HG03432 (cell line): Measurements from ENCODE around the gene CFAP99.

ENCODE experiments used
- ATAC-seq: cut with Tn5 transposase; IDR thresholded peaks from one replicate; pipeline ENCODE4 v1.9.1; 2021; ENCODE audit warnings: mild to moderate bottlenecking, moderate library complexity; ENCODE audit not compliant: unreplicated experiment

The CFAP99 gene

DNA sequence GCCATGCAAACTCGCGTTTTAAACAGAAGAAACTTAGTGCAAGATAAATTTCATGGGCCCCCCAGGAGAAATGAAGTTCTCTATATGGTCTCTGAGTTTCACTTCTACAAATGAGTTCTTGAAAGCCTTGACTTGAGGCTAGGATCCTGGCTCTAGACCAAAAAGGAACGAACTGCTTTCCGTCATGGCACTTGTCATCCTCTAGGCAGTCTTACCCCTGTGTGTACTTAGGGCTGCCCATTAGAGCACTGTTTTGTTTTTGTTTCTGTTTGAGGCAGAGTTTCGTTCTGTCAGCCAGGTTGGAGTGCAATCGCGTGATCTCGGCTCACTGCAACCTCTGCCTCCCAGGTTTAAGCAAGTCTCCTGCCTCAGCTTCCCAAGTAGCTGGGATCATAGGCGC is 79.2 kb downstream of the CFAP99 start:
- peak; percentile 93 for ATAC-seq

GRCh38 chr4:2500547-2500946 is 81.8 kb downstream of the CFAP99 start:
- no peak for ATAC-seq

- ATAC-seq, result no peak
Observed at GRCh38 chr4:2501034-2501594, 82.4 kb downstream of the CFAP99 start.

GRCh38 chr4:2503809-2504208 is 85.1 kb downstream of the CFAP99 start:
- no peak for ATAC-seq

DNA sequence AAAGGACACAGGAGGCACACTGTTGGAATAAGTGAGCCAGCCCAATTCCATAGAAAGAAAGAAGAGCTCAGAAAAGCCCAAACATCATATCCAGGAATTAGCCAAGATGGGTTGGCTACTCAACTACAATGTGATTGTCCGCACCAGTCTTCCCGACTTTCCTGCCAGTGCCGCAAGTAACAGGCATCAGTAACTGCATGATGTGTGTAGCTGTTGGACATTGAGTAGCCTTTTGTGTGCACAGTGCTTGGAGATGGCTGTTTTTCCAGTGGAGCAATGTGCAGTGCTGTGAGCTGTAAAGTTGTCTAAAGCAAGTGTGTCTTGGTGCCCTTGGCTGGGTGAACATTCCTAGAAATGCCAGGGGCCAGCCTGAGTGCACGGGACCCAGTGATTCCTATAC is 88.5 kb downstream of the CFAP99 start:
- no peak for ATAC-seq

DNA sequence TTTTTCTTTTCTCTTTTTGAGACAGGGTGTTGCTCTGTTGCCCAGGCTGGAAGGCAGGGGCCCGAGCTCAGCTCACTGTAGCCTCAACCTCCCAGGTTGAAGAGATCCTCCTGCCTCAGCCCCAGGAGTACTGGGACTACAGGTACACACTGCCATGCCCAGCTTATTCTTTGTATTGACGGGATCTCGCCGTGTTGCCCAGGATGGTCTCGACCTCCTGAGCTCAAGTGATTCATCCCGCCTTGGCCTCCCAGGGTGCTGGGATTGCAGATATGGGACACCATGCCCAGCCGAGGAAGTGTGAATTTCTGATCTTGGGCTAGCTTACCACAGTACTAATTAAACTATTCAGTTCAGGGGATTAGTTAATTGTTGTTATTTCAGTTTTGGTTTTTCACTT is 89.1 kb downstream of the CFAP99 start:
- ATAC-seq, result no peak

GRCh38 chr4:2510351-2511259 is 91.8 kb downstream of the CFAP99 start:
- ATAC-seq, result no peak

- ATAC-seq, result no peak
Observed at GRCh38 chr4:2511645-2512131, 92.9 kb downstream of the CFAP99 start.
